GM19351 (cell line): ENCODE measurements around the gene VAC14.

Experiments used
- ATAC-seq: cut with Tn5 transposase; IDR thresholded peaks from one replicate; pipeline ENCODE4 v1.9.1; 2021; ENCODE audit warnings: mild to moderate bottlenecking, moderate library complexity; ENCODE audit not compliant: unreplicated experiment

The VAC14 gene

DNA sequence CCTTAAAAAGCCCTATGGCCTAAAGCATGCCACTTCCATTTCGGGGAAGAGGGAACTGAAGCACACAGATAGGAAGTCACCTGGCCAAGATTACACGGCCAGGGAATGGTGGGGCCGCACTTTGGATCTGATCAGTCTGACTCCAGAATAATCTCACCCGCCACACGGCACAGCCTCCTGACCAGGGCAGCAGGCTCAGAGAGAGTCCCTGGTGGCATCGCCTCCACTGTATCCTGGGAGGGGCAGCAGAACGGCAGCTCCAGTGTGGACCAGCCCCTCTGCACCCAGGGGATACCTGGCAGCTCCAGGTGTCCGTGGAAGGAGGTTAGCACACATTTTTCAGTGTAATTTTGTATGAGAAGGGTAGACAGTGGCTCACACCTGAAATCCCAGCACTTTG is 35.5 kb downstream of the VAC14 start:
- ATAC-seq: no peak

DNA sequence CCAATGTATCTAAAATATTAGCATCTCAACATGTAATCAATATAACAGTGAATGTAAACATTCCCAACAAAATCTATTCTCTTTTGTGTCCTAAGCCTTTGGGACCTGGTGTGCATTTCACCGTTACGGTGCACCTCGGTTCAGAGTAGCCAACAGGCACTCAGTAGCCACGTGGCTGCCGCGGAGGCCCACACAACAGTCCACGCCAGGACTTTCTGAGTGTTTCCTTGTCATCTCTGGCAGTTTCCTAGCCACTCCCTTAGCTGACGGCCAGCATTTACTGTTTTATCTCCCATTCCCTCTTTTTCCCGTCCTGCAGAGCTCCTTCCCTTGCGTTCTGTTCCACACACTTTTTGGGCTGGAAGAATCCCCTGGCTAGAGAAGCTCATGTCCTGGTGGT is 36.3 kb downstream of the VAC14 start:
- no peak for ATAC-seq

DNA sequence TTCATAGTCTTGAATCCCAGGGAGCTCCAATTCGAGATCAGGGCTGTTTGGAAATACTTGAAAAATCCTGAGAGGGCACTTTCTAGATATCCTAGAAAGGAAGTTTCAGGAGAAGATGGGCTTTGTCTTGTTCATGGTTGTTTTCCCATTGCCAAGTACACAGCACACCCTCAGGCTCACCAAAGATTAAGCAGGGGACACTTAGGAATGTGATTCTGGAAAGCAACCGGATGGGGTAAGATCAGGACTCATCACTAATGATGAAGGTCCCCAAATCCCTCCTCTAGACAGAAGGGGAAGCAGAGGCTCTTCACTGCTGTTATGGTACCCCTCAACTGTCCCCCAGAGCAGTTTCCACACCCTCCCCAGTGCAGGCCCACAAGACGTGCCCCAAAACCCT is 40.7 kb downstream of the VAC14 start:
- no peak for ATAC-seq

DNA sequence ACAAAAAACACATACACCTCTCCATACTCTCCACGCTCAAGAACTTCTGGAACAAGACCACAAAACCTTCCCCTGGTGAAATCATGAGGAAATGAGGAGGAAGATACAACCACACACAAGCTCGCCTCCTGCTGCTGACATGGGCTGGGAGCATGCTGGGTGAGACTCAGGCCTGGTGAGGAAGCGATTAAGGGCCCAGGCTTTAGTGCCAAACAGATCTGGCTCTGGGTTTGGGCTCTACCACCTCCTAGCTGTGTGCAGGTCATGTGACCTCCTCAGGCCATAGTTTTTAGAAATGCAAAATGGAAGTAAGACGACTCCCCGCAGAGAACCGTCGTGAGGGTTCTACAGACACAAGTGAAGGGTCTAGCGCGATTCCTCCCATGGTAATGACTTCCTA is 41.3 kb downstream of the VAC14 start:
- ATAC-seq: no peak

DNA sequence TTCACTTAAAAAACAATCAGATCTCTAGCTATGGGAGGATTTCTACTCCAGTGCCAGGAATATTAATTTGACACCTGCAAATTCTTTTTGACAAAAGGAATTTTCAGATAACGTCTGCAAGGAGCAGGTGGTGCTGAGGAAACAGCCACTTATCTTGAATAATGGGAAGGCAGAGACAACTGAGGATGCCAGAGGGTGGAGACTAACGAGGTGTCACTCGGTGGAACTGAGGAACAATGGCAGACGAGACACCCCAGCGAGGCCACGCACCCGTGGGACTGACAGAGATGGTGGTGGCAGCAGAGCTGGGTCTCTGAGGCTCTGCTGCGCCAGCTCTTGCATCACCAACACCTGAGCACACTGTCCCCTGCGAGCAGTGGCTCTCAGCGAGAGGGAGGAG is 42.2 kb downstream of the VAC14 start:
- ATAC-seq: no peak

DNA sequence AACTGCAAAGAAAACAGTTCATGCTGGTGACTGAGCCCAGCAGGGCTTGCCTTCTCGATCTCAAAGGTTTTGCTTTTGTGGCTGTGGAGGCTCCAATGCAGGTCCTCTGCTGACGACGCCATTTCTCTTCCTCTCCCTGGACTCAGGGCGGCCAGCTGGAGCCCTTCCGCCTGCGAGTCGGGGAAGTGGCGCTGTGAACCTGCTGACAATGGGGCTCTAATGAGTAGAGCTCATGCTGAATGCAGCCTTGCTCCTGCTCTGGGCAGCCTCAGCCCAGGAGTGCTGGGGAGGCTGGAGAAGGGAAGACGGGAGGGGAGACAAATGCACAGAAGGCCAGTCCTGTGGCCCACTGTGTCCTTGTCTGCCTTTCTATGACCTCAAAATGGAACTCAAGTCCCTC is 43.8 kb downstream of the VAC14 start:
- ATAC-seq: no peak

DNA sequence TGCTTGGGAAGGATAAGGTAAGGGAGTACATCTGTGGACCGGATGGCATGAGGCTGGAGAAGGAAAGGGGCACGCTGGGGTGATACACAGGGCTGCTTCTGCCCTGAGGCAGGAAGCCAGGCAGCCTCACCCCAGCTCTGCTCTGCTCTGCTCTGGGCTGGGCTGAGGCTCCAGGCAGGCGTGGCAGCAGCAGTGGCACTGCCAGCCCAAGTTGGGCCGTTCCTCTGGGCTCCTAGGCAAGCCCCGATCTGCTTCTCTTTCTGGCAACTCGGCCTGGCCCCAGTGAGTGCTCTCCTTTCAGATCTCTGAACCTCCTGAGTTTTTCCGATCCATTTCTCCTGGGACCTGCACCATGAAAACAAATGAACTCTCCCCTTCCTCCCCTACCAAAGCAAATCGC is 44.9 kb downstream of the VAC14 start:
- ATAC-seq: no peak

DNA sequence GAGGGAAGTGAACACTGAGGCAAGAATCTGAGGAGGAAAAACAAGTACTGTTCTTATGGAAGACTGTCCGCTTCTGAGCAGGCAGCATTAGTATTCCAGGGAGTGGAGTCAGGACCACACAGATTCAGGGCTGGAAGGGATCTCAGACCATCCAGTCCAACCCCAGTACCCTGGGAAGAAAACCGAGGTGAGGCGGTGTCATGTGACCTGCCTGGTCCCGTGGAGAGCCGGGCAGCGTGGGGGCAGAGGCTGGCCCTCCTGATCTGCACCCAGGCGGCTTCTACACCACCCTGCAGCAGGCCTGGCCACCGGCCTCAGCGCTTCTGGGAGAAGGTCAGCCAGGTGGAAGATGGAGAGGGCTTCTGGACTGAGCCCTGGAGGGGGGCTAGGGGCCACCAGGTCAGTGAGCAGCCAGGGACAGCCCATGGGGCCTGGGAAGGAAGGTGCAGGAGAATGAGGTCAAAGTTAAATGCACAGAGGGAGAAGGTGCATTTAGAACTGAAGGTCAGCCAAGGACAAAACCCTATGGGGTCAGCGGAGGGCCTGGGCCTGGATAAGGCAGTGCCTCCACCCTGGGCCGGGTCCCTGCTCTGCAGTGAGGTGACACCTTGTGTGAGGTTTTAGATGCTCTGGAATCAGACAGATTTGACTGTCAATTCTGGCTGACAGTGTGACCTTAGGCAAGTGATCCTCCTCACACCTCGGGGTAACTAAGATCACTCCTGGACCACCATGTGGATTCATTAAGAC is 45.9 kb downstream of the VAC14 start:
- ATAC-seq: no peak

DNA sequence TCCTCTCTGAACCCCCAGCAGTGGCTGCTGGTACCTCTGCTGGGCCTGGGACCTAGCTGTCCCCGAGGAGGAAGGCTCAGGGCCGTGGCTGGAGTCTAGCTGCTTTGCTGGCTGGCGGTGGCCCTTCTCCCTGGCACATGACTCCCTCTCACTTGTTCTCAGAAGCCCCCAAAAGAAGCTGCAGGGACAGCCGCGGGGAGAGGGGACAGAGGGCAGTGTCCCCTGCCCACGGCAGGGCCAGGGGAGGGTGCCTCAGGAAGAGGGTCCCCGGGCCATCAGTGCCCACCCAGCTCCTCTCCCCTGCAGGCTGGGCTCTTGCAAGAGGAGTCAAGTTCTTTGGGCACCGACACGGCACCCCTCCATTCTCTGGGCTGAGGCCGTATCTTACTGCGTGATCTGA is 46.6 kb downstream of the VAC14 start:
- ATAC-seq: no peak

DNA sequence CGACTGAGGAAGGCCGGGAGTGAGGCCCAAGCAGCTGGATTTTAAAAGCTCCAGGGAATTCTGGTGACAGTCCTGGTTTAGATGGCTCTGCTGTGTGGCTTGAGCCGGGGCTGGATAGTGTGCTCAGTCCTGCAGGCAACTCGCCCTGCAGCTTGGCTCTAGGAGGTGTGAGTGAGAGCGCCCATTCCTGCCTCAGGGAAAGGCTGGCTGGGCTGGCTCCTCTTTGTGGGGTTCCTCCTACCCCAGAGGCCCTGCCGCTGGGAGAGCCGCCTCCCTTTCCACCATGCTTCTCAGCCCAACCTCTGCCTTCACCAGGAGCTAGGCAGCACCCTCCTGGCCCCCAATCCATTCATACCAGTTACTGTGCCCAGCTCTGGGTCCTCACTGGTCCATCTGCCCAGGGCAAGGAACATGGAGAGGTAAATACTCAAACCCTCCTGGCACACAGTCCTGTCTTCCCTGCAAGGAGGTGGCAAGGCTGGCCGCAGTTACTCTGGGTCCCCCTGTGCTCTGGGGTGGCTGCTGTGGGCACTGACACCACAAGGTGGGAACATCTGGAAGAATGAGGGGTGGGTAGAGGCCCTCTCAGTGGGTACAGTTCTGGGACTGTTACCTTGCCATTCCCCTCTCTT is 47.1 kb downstream of the VAC14 start:
- ATAC-seq: no peak

DNA sequence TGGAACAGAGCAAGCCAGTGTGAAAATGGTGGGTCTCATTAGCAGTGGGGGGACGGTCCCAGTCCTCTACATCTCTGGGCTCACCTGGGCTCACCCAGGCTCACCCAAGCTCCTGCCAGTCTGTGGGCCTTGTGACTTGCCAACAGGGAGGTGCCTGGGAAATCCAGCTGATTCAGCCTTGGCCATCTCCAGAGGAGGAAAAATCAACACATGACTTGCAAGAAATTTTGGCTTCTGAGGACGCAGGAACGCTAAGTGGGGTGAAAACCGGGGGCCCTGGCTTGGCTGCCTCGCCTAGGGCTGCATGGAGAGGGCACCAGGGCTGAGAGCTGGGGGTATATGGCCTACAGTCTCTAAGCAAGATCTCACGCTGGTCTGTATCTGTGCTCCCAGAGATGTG is 47.7 kb downstream of the VAC14 start:
- no peak for ATAC-seq

DNA sequence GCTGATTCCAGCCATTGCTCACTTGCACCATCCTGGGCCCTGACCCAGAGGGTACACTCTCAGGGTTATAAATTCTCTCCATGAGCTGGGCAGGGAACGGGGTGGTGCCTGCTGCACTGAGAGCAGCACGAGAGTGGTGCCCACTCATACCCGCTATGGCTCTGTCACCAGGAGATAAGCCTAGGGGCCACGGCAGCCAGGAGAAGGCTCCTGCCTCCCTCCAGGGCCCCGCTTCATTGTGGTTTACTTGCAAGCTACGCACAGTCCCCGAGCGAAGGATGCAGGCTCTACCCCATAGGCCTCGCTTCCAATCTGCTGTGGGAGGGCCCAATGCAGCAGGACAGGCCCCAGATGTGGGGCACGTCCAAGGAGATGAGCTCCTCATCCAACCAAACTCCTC is 48.5 kb downstream of the VAC14 start:
- ATAC-seq: no peak

DNA sequence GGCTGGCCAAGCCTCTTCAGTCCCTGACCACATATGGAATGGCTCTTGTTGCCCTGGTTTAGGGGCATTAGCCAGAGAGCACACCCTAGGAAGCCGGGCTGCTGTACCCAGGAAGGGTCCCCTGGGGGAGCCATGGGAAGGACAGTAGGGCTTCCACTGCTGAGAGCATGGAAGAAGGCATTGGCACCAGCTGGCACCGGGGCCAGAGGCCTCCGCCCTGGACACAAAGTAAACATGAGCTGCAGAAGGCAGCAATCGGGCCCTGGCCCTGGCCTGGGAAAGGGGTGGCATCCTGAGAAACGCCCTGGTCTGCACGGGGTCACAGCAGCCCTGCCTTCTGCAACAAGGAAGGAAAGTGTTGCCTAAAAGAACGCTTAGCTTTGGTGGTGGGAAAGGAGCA is 49.4 kb downstream of the VAC14 start:
- ATAC-seq: no peak

DNA sequence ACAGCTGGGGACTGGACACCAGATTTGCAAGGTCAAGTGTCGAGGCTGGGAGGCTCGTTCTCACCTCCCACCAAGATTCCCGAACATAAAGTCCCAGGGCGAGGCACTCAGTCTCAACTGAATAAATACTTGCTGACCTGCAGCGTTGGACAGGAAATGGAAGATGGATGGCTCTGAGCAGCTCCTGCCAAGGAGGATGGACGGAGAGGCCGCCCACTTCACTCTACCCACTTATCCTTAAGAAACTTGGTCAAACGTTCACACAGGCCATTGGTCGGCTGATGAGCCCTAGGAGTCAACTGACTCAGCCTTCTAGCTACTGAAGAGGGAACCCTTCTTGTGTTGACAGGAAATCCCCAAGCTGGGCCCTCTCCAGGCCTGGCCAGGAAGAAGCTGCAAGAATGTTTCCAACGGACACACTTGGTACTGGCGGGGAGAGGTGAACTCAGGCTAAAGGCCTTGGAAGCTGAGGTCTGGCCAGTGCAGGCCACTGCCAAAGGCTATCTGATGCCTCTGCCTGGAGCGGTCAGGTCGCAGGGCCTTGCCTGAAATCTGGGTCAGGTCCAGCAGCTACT is 50.0 kb downstream of the VAC14 start:
- ATAC-seq: no peak

DNA sequence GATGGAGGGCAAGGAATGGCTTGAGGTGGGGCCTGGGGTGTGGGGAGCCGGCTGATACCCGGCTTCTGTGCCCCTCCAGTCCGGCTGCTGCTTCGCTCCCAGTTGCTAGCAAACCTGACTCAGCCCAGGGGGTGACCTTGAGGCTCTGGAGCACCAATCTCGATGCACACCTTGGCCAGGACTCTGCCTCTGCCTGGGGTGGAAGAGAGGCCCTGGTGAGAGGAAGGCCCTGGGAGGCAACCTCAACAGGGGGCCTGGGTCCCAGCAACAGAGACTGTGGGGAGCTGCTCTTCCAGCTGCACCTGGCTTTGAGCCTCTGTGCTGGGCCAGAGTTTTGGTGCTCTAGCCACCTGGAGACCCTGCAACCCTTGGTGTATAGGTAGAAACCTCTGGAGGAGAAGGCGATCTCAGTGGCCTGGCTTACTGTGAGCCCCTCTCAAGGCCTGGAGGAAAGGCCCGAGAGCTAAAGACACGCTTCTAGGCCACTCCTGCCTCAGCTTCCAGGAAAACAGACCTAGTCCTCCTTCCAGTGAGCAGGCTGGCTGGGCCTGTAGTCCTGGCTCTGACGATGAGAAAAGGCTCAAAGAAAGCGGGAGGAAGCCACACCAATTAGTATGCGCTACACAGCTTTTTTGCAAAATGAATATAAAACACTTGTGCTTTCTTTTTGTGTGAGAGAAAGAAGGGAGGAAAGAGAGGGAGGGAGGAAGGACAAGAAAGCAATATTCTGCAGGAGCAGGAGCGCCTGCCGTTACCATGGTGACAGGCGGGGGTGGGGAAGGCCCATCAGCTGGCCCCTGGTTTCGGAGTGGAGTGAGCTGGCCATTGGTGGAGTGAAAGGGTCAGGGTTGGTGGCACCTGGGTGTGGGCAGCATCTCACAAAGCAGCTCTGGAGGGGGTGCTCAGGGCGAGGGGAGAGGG is 51.0 kb downstream of the VAC14 start:
- ATAC-seq: no peak

DNA sequence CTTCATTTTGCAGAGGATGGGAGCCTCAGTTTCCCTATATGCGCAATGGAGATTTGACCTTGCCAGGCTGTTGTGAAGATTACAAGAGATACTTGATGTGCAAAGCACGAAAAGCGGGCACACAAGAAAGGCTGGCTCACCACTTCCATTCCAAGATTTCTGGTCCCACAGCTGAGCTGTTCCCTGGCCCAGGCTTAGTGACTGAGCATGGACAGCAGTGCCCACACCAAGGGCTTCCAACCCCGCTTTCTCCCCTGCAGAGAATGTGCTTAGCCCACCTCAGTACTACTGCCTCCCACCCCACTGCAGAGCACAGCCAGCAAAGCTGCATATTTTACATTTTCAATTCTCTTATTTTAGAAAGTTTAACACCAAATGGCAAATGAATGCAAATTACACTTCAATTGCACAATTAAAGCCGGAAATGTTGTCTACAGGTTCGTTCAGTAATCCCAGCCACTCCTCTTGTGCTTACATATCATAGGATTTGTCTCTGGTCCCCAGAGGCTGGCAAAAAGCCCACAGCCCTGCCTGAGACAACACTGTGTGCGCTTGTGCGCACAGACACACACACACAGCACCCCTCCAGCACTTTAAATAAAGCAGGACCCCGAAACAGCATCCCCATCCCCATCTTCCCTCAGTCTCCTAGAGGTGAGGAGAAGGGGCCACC is 51.8 kb downstream of the VAC14 start:
- no peak for ATAC-seq

DNA sequence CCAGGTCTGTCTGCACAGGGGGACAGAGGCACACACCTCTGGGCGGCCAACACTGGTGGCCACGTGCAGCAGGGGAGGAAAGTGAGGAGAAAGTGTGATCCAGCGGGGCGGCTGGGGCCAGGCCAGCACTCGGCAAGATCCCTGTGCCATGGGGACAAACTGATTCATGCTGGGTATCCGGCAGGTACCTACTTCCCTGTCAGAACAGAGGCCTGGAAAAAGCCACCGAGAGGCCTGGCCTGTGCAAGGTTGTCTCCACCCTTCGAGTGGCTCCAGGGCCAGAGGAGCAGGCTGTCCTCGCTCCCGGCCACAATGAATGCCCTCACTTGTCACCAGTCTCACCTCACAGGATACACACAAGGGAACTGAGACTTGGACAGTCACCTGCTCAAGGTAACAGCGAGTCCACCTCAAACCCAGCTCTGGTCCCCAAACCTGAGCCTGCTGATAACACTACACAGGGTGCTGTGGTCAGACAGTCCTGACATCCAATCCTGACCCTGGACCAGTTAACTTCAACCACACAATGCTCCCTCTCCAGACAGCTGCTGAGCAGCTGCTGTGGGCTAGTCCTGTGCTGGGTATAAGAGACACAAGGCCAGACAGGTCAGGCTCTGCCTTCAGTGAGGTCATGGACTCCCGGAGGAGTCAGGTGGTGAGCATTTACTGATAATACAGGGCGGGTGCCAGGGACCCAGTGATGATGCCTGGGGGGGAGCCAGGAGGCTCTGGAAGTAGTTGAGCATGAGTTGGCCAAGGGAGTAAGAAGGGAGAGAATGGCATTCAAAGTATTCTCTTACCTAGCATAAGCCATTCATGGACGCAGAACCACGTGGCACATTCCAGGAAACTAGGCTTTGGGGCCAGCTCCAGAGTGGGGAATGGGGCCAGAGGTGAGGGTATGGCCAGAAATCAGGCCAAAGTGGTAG is 53.0 kb downstream of the VAC14 start:
- no peak for ATAC-seq

DNA sequence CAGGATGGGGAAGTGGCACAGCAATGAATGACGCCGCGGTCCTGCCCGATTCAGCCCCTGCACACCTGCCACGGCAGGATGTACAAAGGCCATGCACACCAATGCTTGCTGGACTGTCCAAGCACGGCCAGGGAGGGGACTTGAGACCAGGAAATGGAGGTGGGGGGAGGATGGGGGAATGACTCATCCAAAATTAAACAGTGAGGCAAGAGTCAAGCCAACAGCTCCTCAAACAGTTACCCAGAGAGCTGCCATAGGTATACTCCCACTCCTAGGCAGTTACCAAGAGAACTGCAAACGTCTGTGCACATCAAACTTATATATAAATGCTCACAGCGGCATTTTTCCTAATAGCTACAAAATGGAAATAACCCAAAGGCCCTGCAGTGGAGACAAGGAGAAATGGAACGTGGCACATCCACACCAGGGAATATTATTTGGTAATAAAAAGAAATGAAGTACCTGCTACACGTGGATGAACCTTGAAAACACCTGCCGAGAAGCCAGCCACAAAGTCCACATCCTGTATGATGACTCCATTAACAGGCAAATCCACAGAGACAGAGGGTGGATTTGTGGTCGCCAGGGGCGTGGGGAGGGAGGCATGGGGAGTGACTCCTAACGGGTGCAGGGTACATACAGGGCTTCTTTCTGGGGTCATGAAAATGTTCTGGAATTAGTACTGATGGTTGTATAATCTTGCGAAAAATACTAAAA is 54.1 kb downstream of the VAC14 start:
- ATAC-seq: no peak

DNA sequence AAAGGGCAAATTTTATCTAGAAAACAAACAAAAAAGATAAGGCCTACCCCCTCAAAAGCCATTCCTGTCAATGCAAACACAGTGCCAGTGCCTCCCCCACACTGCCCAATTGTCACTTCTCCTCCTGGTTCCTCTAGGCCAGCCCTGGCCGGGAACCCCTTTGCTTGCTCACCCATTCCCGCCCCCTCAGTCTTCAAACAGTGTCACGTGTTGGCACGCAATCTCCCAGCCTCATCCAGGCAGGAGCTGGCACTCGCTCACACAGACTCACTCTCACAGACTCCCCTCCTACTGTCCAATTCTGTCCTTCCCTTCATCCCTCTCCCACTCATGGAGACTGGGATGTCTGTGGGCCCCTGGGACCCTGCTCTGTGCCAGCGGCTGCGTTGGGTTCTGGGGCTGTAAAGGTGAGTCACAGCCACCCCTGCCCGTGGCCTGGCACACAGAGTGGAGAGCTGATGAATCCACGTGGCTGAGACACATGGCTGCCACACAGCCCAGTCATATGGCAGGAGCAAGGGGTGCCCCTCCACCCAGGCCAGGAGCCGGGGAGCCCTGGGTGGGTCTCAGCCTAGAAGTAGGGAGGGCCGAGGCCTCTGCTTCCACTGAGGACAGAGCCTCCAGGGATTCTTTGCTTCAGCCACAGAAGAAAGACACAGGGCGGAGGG is 54.8 kb downstream of the VAC14 start:
- no peak for ATAC-seq
